GM23338 (cell line): ENCODE results near the gene TECTA.

Experiments used
- EZH2 ChIP-seq: fragments of 200-600 bp; sonication (generic); IDR thresholded peaks from one replicate; pipeline ENCODE4 v1.8.0; 2017; ENCODE audit warnings: antibody characterized with exemption, mild to moderate bottlenecking, low read depth; ENCODE audit not compliant: unreplicated experiment
- EZH2phosphoT487 ChIP-seq: fragments of 200-600 bp; sonication (generic); IDR thresholded peaks from one replicate; pipeline ENCODE4 v1.8.1; 2018; ENCODE audit warnings: antibody characterized with exemption; ENCODE audit not compliant: unreplicated experiment
- JUNB ChIP-seq: IDR thresholded peaks from one replicate; pipeline ENCODE4 v1.6.1; 2016; ENCODE audit warnings: antibody characterized with exemption; ENCODE audit not compliant: unreplicated experiment
- POLR2AphosphoS5 ChIP-seq: IDR thresholded peaks from 2 replicates; pipeline ENCODE4 v1.6.1; 2016; ENCODE audit warnings: antibody characterized with exemption, low read depth
- TF ChIP-seq, protein P1 (sequence below), 2 experiments: fragments of 200-600 bp in 1 of 2; sonication (generic) in 1 of 2; conservative IDR thresholded peaks; 2 replicates each; pipeline versions ENCODE4 v1.5.1 to v1.6.1; 2016 to 2017; ENCODE audit warnings: antibody characterized with exemption in 2 of 2, low read depth in 2 of 2, mild to moderate bottlenecking in 2 of 2, moderate library complexity in 1 of 2

DNA sequence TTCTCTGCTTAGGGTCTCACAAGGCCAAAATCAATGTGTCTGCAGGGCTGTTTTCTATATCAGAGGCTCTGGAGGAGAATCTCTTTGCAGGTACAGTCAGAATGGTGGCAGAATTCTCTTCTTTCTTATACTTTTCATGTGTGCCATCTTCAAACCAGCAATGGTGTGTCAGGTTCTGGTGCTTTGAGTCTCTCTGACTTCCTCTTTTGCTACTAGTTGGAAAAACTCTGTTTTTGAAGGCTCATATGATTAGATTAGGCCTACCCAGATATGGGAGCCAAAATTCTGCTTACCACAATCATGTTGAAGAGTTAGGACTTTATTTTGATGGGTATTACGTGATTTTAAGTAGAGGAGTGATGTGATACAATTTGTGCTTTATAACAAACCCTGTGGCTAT, 18.8 kb upstream of the TECTA start:
- TF ChIP-seq JUNB, result no peak
- TF ChIP-seq POLR2AphosphoS5, result no peak
- TF ChIP-seq, protein P1, sequence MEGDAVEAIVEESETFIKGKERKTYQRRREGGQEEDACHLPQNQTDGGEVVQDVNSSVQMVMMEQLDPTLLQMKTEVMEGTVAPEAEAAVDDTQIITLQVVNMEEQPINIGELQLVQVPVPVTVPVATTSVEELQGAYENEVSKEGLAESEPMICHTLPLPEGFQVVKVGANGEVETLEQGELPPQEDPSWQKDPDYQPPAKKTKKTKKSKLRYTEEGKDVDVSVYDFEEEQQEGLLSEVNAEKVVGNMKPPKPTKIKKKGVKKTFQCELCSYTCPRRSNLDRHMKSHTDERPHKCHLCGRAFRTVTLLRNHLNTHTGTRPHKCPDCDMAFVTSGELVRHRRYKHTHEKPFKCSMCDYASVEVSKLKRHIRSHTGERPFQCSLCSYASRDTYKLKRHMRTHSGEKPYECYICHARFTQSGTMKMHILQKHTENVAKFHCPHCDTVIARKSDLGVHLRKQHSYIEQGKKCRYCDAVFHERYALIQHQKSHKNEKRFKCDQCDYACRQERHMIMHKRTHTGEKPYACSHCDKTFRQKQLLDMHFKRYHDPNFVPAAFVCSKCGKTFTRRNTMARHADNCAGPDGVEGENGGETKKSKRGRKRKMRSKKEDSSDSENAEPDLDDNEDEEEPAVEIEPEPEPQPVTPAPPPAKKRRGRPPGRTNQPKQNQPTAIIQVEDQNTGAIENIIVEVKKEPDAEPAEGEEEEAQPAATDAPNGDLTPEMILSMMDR (conservative IDR thresholded peaks at IDR 0.05; ENCODE audit: low read depth in 2 of 2), result no peak
- TF ChIP-seq EZH2phosphoT487, result no peak
- no peak for TF ChIP-seq EZH2
